NB4 (cell line): Measurements from ENCODE around the gene TMA16.

Experiments used
- MYC ChIP-seq: IDR thresholded peaks from 2 replicates; pipeline ENCODE4 v1.6.1; 2011; ENCODE audit warnings: low read depth, low read length
- POLR2A ChIP-seq: IDR thresholded peaks from 2 replicates; pipeline ENCODE4 v1.6.1; 2011; ENCODE audit warnings: mild to moderate bottlenecking; ENCODE audit not compliant: insufficient read length; ENCODE audit errors: extremely low read depth
- TF ChIP-seq, protein P1 (sequence below): IDR thresholded peaks from one replicate; pipeline ENCODE4 v1.5.1; 2012; ENCODE audit warnings: low read depth, low read length

DNA sequence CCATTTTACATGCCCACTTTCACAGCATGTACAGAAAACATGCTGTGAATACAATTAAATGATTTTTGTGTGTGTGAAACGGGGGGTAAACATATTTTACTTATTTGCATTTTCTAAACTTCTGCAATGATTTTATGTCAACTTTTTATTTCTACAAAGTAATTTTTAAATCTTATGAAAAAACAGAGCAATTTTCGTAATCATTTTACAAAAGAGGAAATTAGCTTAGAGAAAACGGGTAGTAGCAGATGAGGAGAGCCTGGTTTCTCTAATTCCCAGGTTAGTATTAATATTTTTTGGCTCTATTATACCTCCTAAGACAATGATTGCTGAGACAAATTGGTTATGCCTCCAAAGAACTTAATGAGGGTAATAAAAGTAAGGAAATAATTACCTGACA is 24.1 kb upstream of the TMA16 start:
- TF ChIP-seq POLR2A = no peak
- TF ChIP-seq, protein P1, sequence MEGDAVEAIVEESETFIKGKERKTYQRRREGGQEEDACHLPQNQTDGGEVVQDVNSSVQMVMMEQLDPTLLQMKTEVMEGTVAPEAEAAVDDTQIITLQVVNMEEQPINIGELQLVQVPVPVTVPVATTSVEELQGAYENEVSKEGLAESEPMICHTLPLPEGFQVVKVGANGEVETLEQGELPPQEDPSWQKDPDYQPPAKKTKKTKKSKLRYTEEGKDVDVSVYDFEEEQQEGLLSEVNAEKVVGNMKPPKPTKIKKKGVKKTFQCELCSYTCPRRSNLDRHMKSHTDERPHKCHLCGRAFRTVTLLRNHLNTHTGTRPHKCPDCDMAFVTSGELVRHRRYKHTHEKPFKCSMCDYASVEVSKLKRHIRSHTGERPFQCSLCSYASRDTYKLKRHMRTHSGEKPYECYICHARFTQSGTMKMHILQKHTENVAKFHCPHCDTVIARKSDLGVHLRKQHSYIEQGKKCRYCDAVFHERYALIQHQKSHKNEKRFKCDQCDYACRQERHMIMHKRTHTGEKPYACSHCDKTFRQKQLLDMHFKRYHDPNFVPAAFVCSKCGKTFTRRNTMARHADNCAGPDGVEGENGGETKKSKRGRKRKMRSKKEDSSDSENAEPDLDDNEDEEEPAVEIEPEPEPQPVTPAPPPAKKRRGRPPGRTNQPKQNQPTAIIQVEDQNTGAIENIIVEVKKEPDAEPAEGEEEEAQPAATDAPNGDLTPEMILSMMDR = no peak
- TF ChIP-seq MYC = no peak
